Measurements from ENCODE around the gene BBS1.

Gene BBS1

GRCh38 chr11:66569076-66569475 is 58.6 kb downstream of the BBS1 start:
- TF ChIP-seq TAF1 (IDR thresholded peaks at IDR 0.05; ENCODE audit: borderline replicate concordance, insufficient read depth, low read length) (no peak), SIN3A (IDR thresholded peaks at IDR 0.05; ENCODE audit: borderline replicate concordance, insufficient read depth, low read length) (no peak), POLR2AphosphoS5 (IDR thresholded peaks at IDR 0.05; ENCODE audit: low read depth, low read length) (no peak), FOXP2 (optimal IDR thresholded peaks at IDR 0.05; ENCODE audit: borderline replicate concordance, extremely low read depth, extremely low read length, insufficient read depth) (no peak), REST (IDR thresholded peaks at IDR 0.05; ENCODE audit: insufficient read depth in 1 of 2, low read depth in 2 of 2, low read length in 2 of 2) (no peak)

GRCh38 chr11:66570079-66570849 is 59.8 kb downstream of the BBS1 start:
- TF ChIP-seq FOXP2 (optimal IDR thresholded peaks at IDR 0.05; ENCODE audit: borderline replicate concordance, extremely low read depth, extremely low read length, insufficient read depth): no peak
- no peak for TF ChIP-seq POLR2AphosphoS5 (IDR thresholded peaks at IDR 0.05; ENCODE audit: low read depth, low read length)
- TF ChIP-seq REST (IDR thresholded peaks at IDR 0.05; ENCODE audit: insufficient read depth in 1 of 2, low read depth in 2 of 2, low read length in 2 of 2): no peak
- no peak for TF ChIP-seq TAF1 (IDR thresholded peaks at IDR 0.05; ENCODE audit: borderline replicate concordance, insufficient read depth, low read length)
- TF ChIP-seq SIN3A (IDR thresholded peaks at IDR 0.05; ENCODE audit: borderline replicate concordance, insufficient read depth, low read length): no peak

- no peak for TF ChIP-seq REST (IDR thresholded peaks at IDR 0.05; ENCODE audit: insufficient read depth in 1 of 2, low read depth in 2 of 2, low read length in 2 of 2)
- no peak for TF ChIP-seq FOXP2 (optimal IDR thresholded peaks at IDR 0.05; ENCODE audit: borderline replicate concordance, extremely low read depth, extremely low read length, insufficient read depth)
- no peak for TF ChIP-seq TAF1 (IDR thresholded peaks at IDR 0.05; ENCODE audit: borderline replicate concordance, insufficient read depth, low read length)
- no peak for TF ChIP-seq SIN3A (IDR thresholded peaks at IDR 0.05; ENCODE audit: borderline replicate concordance, insufficient read depth, low read length)
- no peak for TF ChIP-seq POLR2AphosphoS5 (IDR thresholded peaks at IDR 0.05; ENCODE audit: low read depth, low read length)
Observed at GRCh38 chr11:66570850-66571180, 60.4 kb downstream of the BBS1 start.

GRCh38 chr11:66579017-66579606 is 68.7 kb downstream of the BBS1 start:
- TF ChIP-seq FOXP2 (optimal IDR thresholded peaks at IDR 0.05; ENCODE audit: borderline replicate concordance, extremely low read depth, extremely low read length, insufficient read depth) (peak; percentile 53), TAF1 (IDR thresholded peaks at IDR 0.05; ENCODE audit: borderline replicate concordance, insufficient read depth, low read length) (no peak)

- TF ChIP-seq SIN3A (IDR thresholded peaks at IDR 0.05; ENCODE audit: borderline replicate concordance, insufficient read depth, low read length): no peak
- TF ChIP-seq POLR2AphosphoS5 (IDR thresholded peaks at IDR 0.05; ENCODE audit: low read depth, low read length): no peak
- no peak for TF ChIP-seq TAF1 (IDR thresholded peaks at IDR 0.05; ENCODE audit: borderline replicate concordance, insufficient read depth, low read length)
- no peak for TF ChIP-seq FOXP2 (optimal IDR thresholded peaks at IDR 0.05; ENCODE audit: borderline replicate concordance, extremely low read depth, extremely low read length, insufficient read depth)
- TF ChIP-seq REST (IDR thresholded peaks at IDR 0.05; ENCODE audit: insufficient read depth in 1 of 2, low read depth in 2 of 2, low read length in 2 of 2): no peak
Observed at GRCh38 chr11:66580803-66581202, 70.4 kb downstream of the BBS1 start.
